Mucosa of rectum (tissue), 2 donors: ENCODE measurements around the gene UGGT1.

Source experiments
- H3K27ac ChIP-seq, 2 donors: one replicate each; pipeline ENCODE4 v1.7.0; 2013; ENCODE audit warnings: inconsistent platforms in 2 of 2, low read depth in 2 of 2, low read length in 2 of 2
- H3K27me3 ChIP-seq, 2 donors: one replicate each; pipeline ENCODE4 v1.7.0; 2013; ENCODE audit warnings: low read length in 2 of 2; ENCODE audit not compliant: control insufficient read depth in 2 of 2, insufficient read depth in 2 of 2
- H3K36me3 ChIP-seq, 2 donors: one replicate each; pipeline ENCODE4 v1.7.0; 2013; ENCODE audit warnings: low read length in 2 of 2; ENCODE audit not compliant: control insufficient read depth in 2 of 2, insufficient read depth in 2 of 2
- H3K4me1 ChIP-seq, 2 donors: one replicate each; pipeline ENCODE4 v1.7.0; 2013; ENCODE audit warnings: low read length in 2 of 2, mild to moderate bottlenecking in 1 of 2; ENCODE audit not compliant: control insufficient read depth in 2 of 2, insufficient read depth in 2 of 2
- H3K4me3 ChIP-seq, 2 donors: one replicate each; pipeline ENCODE4 v1.7.0; 2013; ENCODE audit warnings: low read length in 2 of 2
- H3K9ac ChIP-seq, 2 donors: one replicate each; pipeline ENCODE4 v1.7.0; 2013; ENCODE audit warnings: low read length in 2 of 2, low read depth in 1 of 2, mild to moderate bottlenecking in 1 of 2
- H3K9me3 ChIP-seq, 2 donors: one replicate each; pipeline ENCODE4 v1.7.0; 2013; ENCODE audit warnings: low read length in 2 of 2; ENCODE audit not compliant: control insufficient read depth in 2 of 2
- donor health status: healthy.
- donor health status: Normal muscosa, but diverticular disease.

Gene UGGT1

GRCh38 chr2:128154225-128154624 lies 63.2 kb downstream of the UGGT1 start:
- Histone ChIP-seq H3K36me3 (peaks cover 36 to 46% of the 10 kb centered on the region in 2 donors), H3K27ac (no peak overlapping the region)

GRCh38 chr2:128155970-128156369 lies 65.0 kb downstream of the UGGT1 start:
- Histone ChIP-seq H3K4me3 (no peak overlapping the region), H3K4me1 (no peaks in the 10 kb centered on the region), H3K27ac (no peak overlapping the region), H3K36me3 (peaks cover 45 to 56% of the 10 kb centered on the region in 2 donors), H3K27me3 (no peaks in the 10 kb centered on the region), H3K9ac (no peak overlapping the region), H3K9me3 (no peaks in the 10 kb centered on the region)

More at GRCh38 chr2:128154225-128154624, 63.2 kb downstream of the UGGT1 start:
- Histone ChIP-seq H3K27me3 (no peaks in the 10 kb centered on the region), H3K4me3 (no peak overlapping the region), H3K9me3 (no peaks in the 10 kb centered on the region), H3K4me1 (no peaks in the 10 kb centered on the region), H3K9ac (no peak overlapping the region)

GRCh38 chr2:128156812-128157211 lies 65.8 kb downstream of the UGGT1 start:
- Histone ChIP-seq H3K27me3 (no peaks in the 10 kb centered on the region), H3K9ac (no peak overlapping the region), H3K9me3 (no peaks in the 10 kb centered on the region), H3K27ac (no peak overlapping the region), H3K4me3 (no peak overlapping the region), H3K4me1 (no peaks in the 10 kb centered on the region), H3K36me3 (peaks cover 43 to 59% of the 10 kb centered on the region in 2 donors)

- Histone ChIP-seq H3K4me1 (no peaks in the 10 kb centered on the region), H3K27ac (no peak overlapping the region), H3K27me3 (no peaks in the 10 kb centered on the region), H3K36me3 (peaks cover 46 to 60% of the 10 kb centered on the region in 2 donors), H3K4me3 (no peak overlapping the region), H3K9me3 (no peaks in the 10 kb centered on the region), H3K9ac (no peak overlapping the region)
These were observed 66.6 kb downstream of the UGGT1 start for GRCh38 chr2:128157644-128158043.

GRCh38 chr2:128158176-128158575 lies 67.2 kb downstream of the UGGT1 start:
- Histone ChIP-seq H3K4me3 (no peak overlapping the region), H3K27me3 (no peaks in the 10 kb centered on the region), H3K9ac (no peak overlapping the region), H3K9me3 (no peaks in the 10 kb centered on the region), H3K27ac (no peak overlapping the region), H3K36me3 (peaks cover 47 to 60% of the 10 kb centered on the region in 2 donors), H3K4me1 (no peaks in the 10 kb centered on the region)

- H3K4me1 ChIP-seq = no peaks in the 10 kb centered on the region
- peaks cover 45 to 53% of the 10 kb centered on the region in 2 donors for H3K36me3 ChIP-seq
- no peaks in the 10 kb centered on the region for H3K27me3 ChIP-seq
- H3K9ac ChIP-seq = no peak overlapping the region
- H3K9me3 ChIP-seq = no peaks in the 10 kb centered on the region
- H3K27ac ChIP-seq = no peak overlapping the region
- no peak overlapping the region for H3K4me3 ChIP-seq
These were observed 68.4 kb downstream of the UGGT1 start for GRCh38 chr2:128159437-128159836.

GRCh38 chr2:128160616-128161275 lies 69.7 kb downstream of the UGGT1 start:
- Histone ChIP-seq H3K27me3 (no peaks in the 10 kb centered on the region), H3K4me3 (no peak overlapping the region), H3K36me3 (peaks cover 44 to 45% of the 10 kb centered on the region in 2 donors), H3K9me3 (no peaks in the 10 kb centered on the region), H3K4me1 (no peaks in the 10 kb centered on the region), H3K9ac (no peak overlapping the region), H3K27ac (no peak overlapping the region)

- Histone ChIP-seq H3K27ac (no peak overlapping the region), H3K4me1 (no peaks in the 10 kb centered on the region)
These were observed 71.3 kb downstream of the UGGT1 start for GRCh38 chr2:128162266-128162665.

GRCh38 chr2:128164311-128164710 lies 73.3 kb downstream of the UGGT1 start:
- Histone ChIP-seq H3K27me3 (no peaks in the 10 kb centered on the region), H3K36me3 (peaks cover 49 to 50% of the 10 kb centered on the region in 2 donors), H3K4me3 (no peak overlapping the region), H3K4me1 (no peaks in the 10 kb centered on the region), H3K9ac (no peak overlapping the region), H3K9me3 (no peaks in the 10 kb centered on the region), H3K27ac (no peak overlapping the region)

More at GRCh38 chr2:128162266-128162665, 71.3 kb downstream of the UGGT1 start:
- Histone ChIP-seq H3K4me3 (no peak overlapping the region), H3K9ac (no peak overlapping the region), H3K27me3 (no peaks in the 10 kb centered on the region), H3K36me3 (peaks cover 45 to 50% of the 10 kb centered on the region in 2 donors), H3K9me3 (no peaks in the 10 kb centered on the region)

- Histone ChIP-seq H3K36me3 (peaks cover 39 to 57% of the 10 kb centered on the region in 2 donors), H3K27ac (no peak overlapping the region)
These were observed 75.8 kb downstream of the UGGT1 start for GRCh38 chr2:128166746-128167353.

More at GRCh38 chr2:128166746-128167353, 75.8 kb downstream of the UGGT1 start:
- Histone ChIP-seq H3K9ac (no peak overlapping the region), H3K4me3 (no peak overlapping the region), H3K9me3 (no peaks in the 10 kb centered on the region), H3K27me3 (no peaks in the 10 kb centered on the region), H3K4me1 (peaks cover 0 to 2% of the 10 kb centered on the region in 2 donors)
